Fibroblast of lung (primary cell): ENCODE results near the gene CAMK1D.

Source experiments
- CTCF ChIP-seq, 2 donors: IDR thresholded peaks in 1 of 2; conservative IDR thresholded peaks in 1 of 2; 1 replicate in 1 of 2; 2 replicates in 1 of 2; pipeline ENCODE4 v1.5.1; 2011 to 2012; ENCODE audit warnings: low read length in 2 of 2, control low read depth in 1 of 2, inconsistent platforms in 1 of 2, low read depth in 1 of 2, mild to moderate bottlenecking in 1 of 2
- EZH2 ChIP-seq: IDR thresholded peaks from 2 replicates; pipeline ENCODE4 v1.5.1; 2012; ENCODE audit warnings: low read length, control low read depth, mild to moderate bottlenecking; ENCODE audit errors: missing control alignments

GRCh38 chr10:12531305-12532220, 182.2 kb downstream of the CAMK1D start:
- TF ChIP-seq CTCF (conservative IDR thresholded peaks at IDR 0.05 in 1 of 2, IDR thresholded peaks at IDR 0.05 in 1 of 2; ENCODE audit: low read depth in 1 of 2, low read length in 2 of 2): no peak
- TF ChIP-seq EZH2: no peak
